Spinal cord (tissue), 10 donors: ENCODE results near the gene LRRN2. TPM values are rescaled to one million over a fixed set of nuclear protein-coding genes. Genes with fewer than 3 reads are reported as not detected.
"Not testable (repeated sequence)": the region's sequence is repeated elsewhere in the genome, so short reads cannot be mapped to it uniquely, and the experiment has no call there.

Source experiments
- DNase-seq, 6 donors: peaks; one replicate each; pipeline versions ENCODE4 v3.0.0 to v3.0.0-alpha.2; 2013 to 2015; ENCODE audit warnings: low spot score in 6 of 6, low read depth in 4 of 6
- H3K27ac ChIP-seq: one replicate; pipeline ENCODE4 v1.5.1; 2013; ENCODE audit warnings: low read depth, low read length, control low read depth
- H3K27me3 ChIP-seq: one replicate; pipeline ENCODE4 v1.6.1; 2013; ENCODE audit warnings: low read length; ENCODE audit not compliant: control insufficient read depth, insufficient read depth
- H3K36me3 ChIP-seq: one replicate; pipeline ENCODE4 v1.6.1; 2013; ENCODE audit warnings: low read length; ENCODE audit not compliant: control insufficient read depth, insufficient read depth
- H3K4me1 ChIP-seq: one replicate; pipeline ENCODE4 v1.6.1; 2013; ENCODE audit warnings: low read length; ENCODE audit not compliant: control insufficient read depth, insufficient read depth
- H3K4me3 ChIP-seq: one replicate; pipeline ENCODE4 v1.5.1; 2013; ENCODE audit warnings: low read depth, low read length, control low read depth
- H3K9me3 ChIP-seq: one replicate; pipeline ENCODE4 v1.6.1; 2013; ENCODE audit warnings: low read length; ENCODE audit not compliant: control insufficient read depth, insufficient read depth
- WGBS: methylation state at CpG from one replicate; pipeline ENCODE4 v1.1.5; 2013; ENCODE audit warnings: missing lambda C conversion rate; ENCODE audit not compliant: insufficient coverage; 5-methylcytosine and 5-hydroxymethylcytosine counted together
- polyA plus RNA-seq, 2 donors: library from polyadenylated mRNA; unstranded; fragments of 120-200 nt; gene quantifications; one replicate each; pipeline ENCODE4 v1.2.1, GENCODE V29; 2013; ENCODE audit not compliant: insufficient read length in 2 of 2
- total RNA-seq, 2 donors: library from RNA; depleted of rRNA in 1 of 2; stranded (reverse); fragments of 120-200 nt in 1 of 2; fragments of >200 nt in 1 of 2; gene quantifications; one replicate each; pipeline versions ENCODE4 v1.2.3 to v1.2.4, GENCODE V29; 2013 to 2014
- donor health status: healthy.

The LRRN2 gene
- total and polyA plus RNA-seq, 4 donors = 10.3 to 53.1 (median 30.9) TPM

- no CpG with 5 or more reads among the region's 3 CpGs for WGBS
- Histone ChIP-seq H3K9me3 (no peaks in the 10 kb centered on the region), H3K36me3 (no peaks in the 10 kb centered on the region), H3K27ac (no peak overlapping the region), H3K4me3 (no peak overlapping the region), H3K27me3 (no peaks in the 10 kb centered on the region), H3K4me1 (peaks cover 32% of the 10 kb centered on the region)
- DNase-seq = no peak
These were observed 40.3 kb downstream of the LRRN2 start for GRCh38 chr1:204645251-204645650.

- Histone ChIP-seq H3K27ac (no peak overlapping the region), H3K36me3 (no peaks in the 10 kb centered on the region), H3K4me3 (no peak overlapping the region), H3K9me3 (no peaks in the 10 kb centered on the region), H3K27me3 (no peaks in the 10 kb centered on the region), H3K4me1 (peaks cover 24% of the 10 kb centered on the region)
- DNase-seq = no peak
- WGBS = 85% methylated on average over 6 of the region's 6 CpGs
These were observed 42.0 kb downstream of the LRRN2 start for GRCh38 chr1:204643503-204643902.

- Histone ChIP-seq H3K27me3 (no peaks in the 10 kb centered on the region), H3K4me3 (no peak overlapping the region), H3K9me3 (no peaks in the 10 kb centered on the region), H3K4me1 (peaks cover 37% of the 10 kb centered on the region), H3K36me3 (no peaks in the 10 kb centered on the region), H3K27ac (no peak overlapping the region)
- peak in 1 of 6 donors; percentile 64 for DNase-seq
- WGBS = 41% methylated on average over 3 of the region's 3 CpGs
These were observed 43.6 kb downstream of the LRRN2 start for GRCh38 chr1:204641936-204642335.

- WGBS = no CpG with 5 or more reads among the region's 1 CpG
- no peaks in the 10 kb centered on the region for H3K27me3 ChIP-seq
- H3K9me3 ChIP-seq = no peaks in the 10 kb centered on the region
- H3K4me1 ChIP-seq = peaks cover 38% of the 10 kb centered on the region
- no peak overlapping the region for H3K4me3 ChIP-seq
- no peak for DNase-seq
- no peak overlapping the region for H3K27ac ChIP-seq
- H3K36me3 ChIP-seq = no peaks in the 10 kb centered on the region
These were observed 44.1 kb downstream of the LRRN2 start for GRCh38 chr1:204641455-204641854.

- no peaks in the 10 kb centered on the region for H3K9me3 ChIP-seq
- no peak overlapping the region for H3K4me3 ChIP-seq
- no CpG with 5 or more reads among the region's 2 CpGs for WGBS
- no peaks in the 10 kb centered on the region for H3K27me3 ChIP-seq
- no peaks in the 10 kb centered on the region for H3K36me3 ChIP-seq
- H3K27ac ChIP-seq = no peak overlapping the region
- DNase-seq = no peak
- H3K4me1 ChIP-seq = peaks cover 46% of the 10 kb centered on the region
These were observed 45.0 kb downstream of the LRRN2 start for GRCh38 chr1:204640578-204640977.

GRCh38 chr1:204634260-204634910 lies 51.2 kb downstream of the LRRN2 start:
- H3K4me1 ChIP-seq = peaks cover 57% of the 10 kb centered on the region
- no CpG with 5 or more reads among the region's 5 CpGs for WGBS

GRCh38 chr1:204633665-204634064 lies 51.9 kb downstream of the LRRN2 start:
- Histone ChIP-seq H3K36me3 (peaks cover 3% of the 10 kb centered on the region), H3K4me1 (peaks cover 50% of the 10 kb centered on the region), H3K4me3 (no peak overlapping the region), H3K27ac (peak overlapping the region; percentile 57), H3K27me3 (no peaks in the 10 kb centered on the region), H3K9me3 (no peaks in the 10 kb centered on the region)
- whole genome bisulfite sequencing = 49% methylated on average over 5 of the region's 8 CpGs
- peak in 5 of 6 donors; percentile 56 to 88 (median 65) for DNase-seq

More at GRCh38 chr1:204634260-204634910, 51.2 kb downstream of the LRRN2 start:
- H3K27ac ChIP-seq = no peak overlapping the region
- no peak overlapping the region for H3K4me3 ChIP-seq
- no peaks in the 10 kb centered on the region for H3K27me3 ChIP-seq
- DNase-seq = peak in 1 of 6 donors; percentile 33
- H3K9me3 ChIP-seq = no peaks in the 10 kb centered on the region
- H3K36me3 ChIP-seq = no peaks in the 10 kb centered on the region

- 20% methylated on average over 18 of the region's 19 CpGs for WGBS
- peak in 1 of 6 donors; percentile 67 for DNase-seq
- Histone ChIP-seq H3K4me3 (no peak overlapping the region), H3K9me3 (no peaks in the 10 kb centered on the region), H3K27ac (no peak overlapping the region), H3K27me3 (no peaks in the 10 kb centered on the region), H3K4me1 (peaks cover 39% of the 10 kb centered on the region), H3K36me3 (peaks cover 11% of the 10 kb centered on the region)
These were observed 55.2 kb downstream of the LRRN2 start for GRCh38 chr1:204630132-204630905.

- H3K4me3 ChIP-seq, H3K9me3 ChIP-seq, H3K27me3 ChIP-seq, H3K27ac ChIP-seq, DNase-seq: not testable (repeated sequence)
- peaks cover 44% of the 10 kb centered on the region for H3K4me1 ChIP-seq
- WGBS = no CpG with 5 or more reads among the region's 6 CpGs
- peaks cover 11% of the 10 kb centered on the region for H3K36me3 ChIP-seq
These were observed 56.1 kb downstream of the LRRN2 start for GRCh38 chr1:204629459-204629858.

GRCh38 chr1:204628868-204629267 lies 56.7 kb downstream of the LRRN2 start:
- Histone ChIP-seq H3K36me3 (peaks cover 11% of the 10 kb centered on the region), H3K27ac (no peak overlapping the region)
- WGBS = 100% methylated on average over 2 of the region's 3 CpGs

More at GRCh38 chr1:204628868-204629267, 56.7 kb downstream of the LRRN2 start:
- Histone ChIP-seq H3K4me1 (peaks cover 47% of the 10 kb centered on the region), H3K9me3 (no peaks in the 10 kb centered on the region), H3K27me3 (no peaks in the 10 kb centered on the region), H3K4me3 (no peak overlapping the region)
- no peak for DNase-seq
